Measurements from ENCODE around the gene MX1. TPM values are rescaled to one million over a fixed set of nuclear protein-coding genes. Genes with fewer than 3 reads are reported as not detected.
A peak's percentile ranks its signal among the peaks of the same experiment; 100 is the strongest.

MX1 gene
- total RNA-seq, 1 experiment from 2014 or later: 1.8 TPM

GRCh38 chr21:41388259-41388658, 37.8 kb upstream of the MX1 start:
- CTCF ChIA-PET: no interaction called here
- Mint-ChIP-seq H3K4me1 (ENCODE audit: insufficient read depth, unreplicated experiment) (peaks cover 5% of the 10 kb centered on the region), H3K36me3 (ENCODE audit: insufficient read depth, unreplicated experiment) (no peaks in the 10 kb centered on the region), H3K27ac (ENCODE audit: low read depth, unreplicated experiment) (no peak overlapping the region), H3K4me3 (ENCODE audit: unreplicated experiment) (no peak overlapping the region), H3K9me3 (ENCODE audit: unreplicated experiment) (no peaks in the 10 kb centered on the region), H3K27me3 (ENCODE audit: insufficient read depth, unreplicated experiment) (peaks cover 32% of the 10 kb centered on the region)
- no peak for TF ChIP-seq CTCF (IDR thresholded peaks at IDR 0.05; ENCODE audit: unreplicated experiment)
- no TSS peak for BruUV-seq (replicated peaks)
- DNase-seq (ENCODE audit: unreplicated experiment): no peak
- intact Hi-C loops (cut with micrococcal nuclease): no loop called here
- POLR2A ChIA-PET: no interaction called here

DNA sequence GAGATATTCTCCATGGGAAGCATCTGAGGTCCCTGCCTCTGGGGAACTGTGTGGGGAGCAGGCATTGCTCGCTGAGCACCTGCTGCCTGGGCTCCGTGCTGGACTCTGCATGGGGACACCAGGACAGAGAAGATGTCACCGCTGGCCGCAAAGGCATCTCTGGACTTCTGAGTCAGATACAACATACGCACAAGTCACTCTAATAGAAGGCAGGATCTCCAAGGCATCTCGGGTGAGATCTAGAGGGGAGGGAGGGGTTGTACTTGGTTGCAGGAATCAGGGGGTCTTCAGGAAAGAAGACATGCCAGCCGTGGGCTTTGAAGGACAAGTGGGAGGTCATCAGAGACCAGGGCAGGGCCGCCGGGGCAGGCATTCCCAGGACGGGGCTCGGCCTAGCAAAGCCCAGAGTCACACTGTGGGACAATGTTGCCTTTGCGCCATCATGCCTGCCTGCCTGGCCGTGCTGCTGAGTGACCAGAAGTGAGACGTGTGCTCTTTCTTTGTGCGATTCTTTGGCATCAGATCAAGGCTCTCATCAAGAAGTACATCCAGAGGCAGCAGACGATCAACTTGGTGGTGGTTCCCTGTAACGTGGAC, 35.9 kb upstream of the MX1 start:
- no peak overlapping the region for H3K4me3 Mint-ChIP-seq (ENCODE audit: unreplicated experiment)
- POLR2A ChIA-PET: no interaction called here
- CTCF ChIA-PET: no interaction called here

GRCh38 chr21:41393876-41394465, 32.1 kb upstream of the MX1 start:
- Mint-ChIP-seq H3K4me1 (ENCODE audit: insufficient read depth, unreplicated experiment) (peaks cover 6% of the 10 kb centered on the region), H3K27me3 (ENCODE audit: insufficient read depth, unreplicated experiment) (peaks cover 29% of the 10 kb centered on the region), H3K27ac (ENCODE audit: low read depth, unreplicated experiment) (no peak overlapping the region), H3K36me3 (ENCODE audit: insufficient read depth, unreplicated experiment) (no peaks in the 10 kb centered on the region), H3K4me3 (ENCODE audit: unreplicated experiment) (no peak overlapping the region), H3K9me3 (ENCODE audit: unreplicated experiment) (peaks cover 6% of the 10 kb centered on the region)
- ChIA-PET POLR2A (no interaction called here), CTCF (no interaction called here)
- intact Hi-C loops (cut with micrococcal nuclease): no loop called here
- TF ChIP-seq CTCF (IDR thresholded peaks at IDR 0.05; ENCODE audit: unreplicated experiment): no peak
- BruUV-seq (replicated peaks): no TSS peak
- no peak for DNase-seq (ENCODE audit: unreplicated experiment)

More for the DNA sequence above, 35.9 kb upstream of the MX1 start:
- Mint-ChIP-seq H3K9me3 (ENCODE audit: unreplicated experiment) (peaks cover 6% of the 10 kb centered on the region), H3K4me1 (ENCODE audit: insufficient read depth, unreplicated experiment) (peaks cover 5% of the 10 kb centered on the region), H3K27ac (ENCODE audit: low read depth, unreplicated experiment) (no peak overlapping the region), H3K36me3 (ENCODE audit: insufficient read depth, unreplicated experiment) (no peaks in the 10 kb centered on the region), H3K27me3 (ENCODE audit: insufficient read depth, unreplicated experiment) (peaks cover 50% of the 10 kb centered on the region)
- no peak for TF ChIP-seq CTCF (IDR thresholded peaks at IDR 0.05; ENCODE audit: unreplicated experiment)
- intact Hi-C loops (cut with micrococcal nuclease): no loop called here
- DNase-seq (ENCODE audit: unreplicated experiment): no peak
- no TSS peak for BruUV-seq (replicated peaks)

- H3K36me3 Mint-ChIP-seq (ENCODE audit: insufficient read depth, unreplicated experiment): no peaks in the 10 kb centered on the region
- intact Hi-C loops (cut with micrococcal nuclease): no loop called here
- ChIA-PET CTCF (interaction anchor here (0.7 to 1.0 kb wide), 2 partner anchors 28 to 1492 kb away, joined by 3 read pairs; no protein-coding TSS in a partner anchor), POLR2A (no interaction called here)
- peaks cover 46% of the 10 kb centered on the region for H3K27me3 Mint-ChIP-seq (ENCODE audit: insufficient read depth, unreplicated experiment)
- TF ChIP-seq CTCF (IDR thresholded peaks at IDR 0.05; ENCODE audit: unreplicated experiment): no peak
- H3K9me3 Mint-ChIP-seq (ENCODE audit: unreplicated experiment): peaks cover 6% of the 10 kb centered on the region
- no TSS peak for BruUV-seq (replicated peaks)
- no peak overlapping the region for H3K4me3 Mint-ChIP-seq (ENCODE audit: unreplicated experiment)
- DNase-seq (ENCODE audit: unreplicated experiment): peak; percentile 66
- H3K4me1 Mint-ChIP-seq (ENCODE audit: insufficient read depth, unreplicated experiment): peaks cover 6% of the 10 kb centered on the region
- no peak overlapping the region for H3K27ac Mint-ChIP-seq (ENCODE audit: low read depth, unreplicated experiment)
Measured at GRCh38 chr21:41396558-41397075, 29.4 kb upstream of the MX1 start.

All from MCF 10A (cell line).